ENCODE measurements around the gene KCNQ1.

DNA sequence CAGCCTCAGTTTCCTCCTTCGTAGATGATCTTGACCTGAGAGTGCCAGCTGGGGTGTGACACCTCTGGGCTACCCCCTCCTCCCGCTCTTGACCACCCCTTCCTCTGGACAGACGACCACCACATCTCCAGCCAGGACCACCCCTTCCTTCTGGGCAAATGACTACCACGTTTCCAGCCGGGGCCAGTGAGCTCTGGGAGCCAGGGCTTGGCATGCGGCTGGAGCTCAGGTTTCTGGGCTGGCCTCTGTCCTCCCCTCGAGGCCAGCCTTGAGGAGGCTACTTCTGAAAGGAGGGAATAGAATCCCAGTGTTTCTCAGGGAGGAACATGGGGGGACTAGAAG is 134.1 kb downstream of the KCNQ1 start:
- TF ChIP-seq, protein P1, sequence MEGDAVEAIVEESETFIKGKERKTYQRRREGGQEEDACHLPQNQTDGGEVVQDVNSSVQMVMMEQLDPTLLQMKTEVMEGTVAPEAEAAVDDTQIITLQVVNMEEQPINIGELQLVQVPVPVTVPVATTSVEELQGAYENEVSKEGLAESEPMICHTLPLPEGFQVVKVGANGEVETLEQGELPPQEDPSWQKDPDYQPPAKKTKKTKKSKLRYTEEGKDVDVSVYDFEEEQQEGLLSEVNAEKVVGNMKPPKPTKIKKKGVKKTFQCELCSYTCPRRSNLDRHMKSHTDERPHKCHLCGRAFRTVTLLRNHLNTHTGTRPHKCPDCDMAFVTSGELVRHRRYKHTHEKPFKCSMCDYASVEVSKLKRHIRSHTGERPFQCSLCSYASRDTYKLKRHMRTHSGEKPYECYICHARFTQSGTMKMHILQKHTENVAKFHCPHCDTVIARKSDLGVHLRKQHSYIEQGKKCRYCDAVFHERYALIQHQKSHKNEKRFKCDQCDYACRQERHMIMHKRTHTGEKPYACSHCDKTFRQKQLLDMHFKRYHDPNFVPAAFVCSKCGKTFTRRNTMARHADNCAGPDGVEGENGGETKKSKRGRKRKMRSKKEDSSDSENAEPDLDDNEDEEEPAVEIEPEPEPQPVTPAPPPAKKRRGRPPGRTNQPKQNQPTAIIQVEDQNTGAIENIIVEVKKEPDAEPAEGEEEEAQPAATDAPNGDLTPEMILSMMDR (IDR thresholded peaks at IDR 0.05): no peak
- TF ChIP-seq POLR2A (IDR thresholded peaks at IDR 0.05): no peak
